ENCODE data around the gene CHFR.
A peak's percentile ranks its signal among the peaks of the same experiment; 100 is the strongest.

Gene CHFR

DNA sequence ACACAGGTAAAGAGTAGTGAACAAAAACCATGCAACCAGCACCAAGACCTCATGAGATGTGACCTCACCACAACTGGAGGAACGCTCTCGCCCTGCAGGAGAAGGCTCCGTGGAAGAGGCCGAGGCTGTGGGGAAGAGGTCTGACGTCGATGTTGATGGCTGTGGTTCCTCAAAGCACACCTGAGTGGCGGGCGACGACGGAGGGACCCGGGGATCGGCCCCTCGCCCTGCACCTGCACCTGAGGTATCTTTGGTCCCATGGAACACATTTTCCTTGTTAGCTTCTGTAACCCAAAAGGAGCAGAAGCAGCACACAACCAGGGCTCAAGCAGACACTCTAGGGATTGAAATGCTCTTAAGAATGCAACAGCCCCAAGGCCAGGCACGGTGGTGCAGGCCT, 17.9 kb downstream of the CHFR start:
- no peak overlapping the region for H3K4ac ChIP-seq (ENCODE audit: low read length)
- H3K4me2 ChIP-seq (ENCODE audit: insufficient read depth, low read length, poor library complexity, severe bottlenecking), result no peak overlapping the region
- no peaks in the 10 kb centered on the region for H3K27me3 ChIP-seq (ENCODE audit: control insufficient read depth in 3 of 3, insufficient read depth in 3 of 3, low read depth in 1 of 3, low read length in 3 of 3)
- no peak overlapping the region for H3K27ac ChIP-seq (replicated peaks; ENCODE audit: low read length)
- H3K9ac ChIP-seq (ENCODE audit: low read depth, low read length, poor library complexity), result no peak overlapping the region
- H3K4me1 ChIP-seq (ENCODE audit: control insufficient read depth in 2 of 2, insufficient read depth in 1 of 2, low read depth in 1 of 2, low read length in 2 of 2), result no peaks in the 10 kb centered on the region
- H3K23ac ChIP-seq (ENCODE audit: low read depth, low read length, poor library complexity), result no peak overlapping the region
- peaks cover 29 to 78% of the 10 kb centered on the region in 2 donors for H3K36me3 ChIP-seq (replicated peaks in 1 of 2; ENCODE audit: control insufficient read depth in 2 of 2, insufficient read depth in 2 of 2, low read length in 2 of 2)
- H2AK5ac ChIP-seq (ENCODE audit: low read depth, low read length), result no peak overlapping the region
- no peak overlapping the region for H4K8ac ChIP-seq (ENCODE audit: low read depth, low read length)
- H2BK12ac ChIP-seq (ENCODE audit: low read length), result no peak overlapping the region
- no peak overlapping the region for H3K14ac ChIP-seq (ENCODE audit: low read length)
- WGBS, 2 donors (ENCODE audit: extremely low coverage in 2 of 2, insufficient read length in 2 of 2, insufficient replicate concordance in 1 of 2), result no CpG with 5 or more reads among the region's 14 CpGs
- no peak overlapping the region for H2BK15ac ChIP-seq (ENCODE audit: low read length)
- no peak overlapping the region for H2BK5ac ChIP-seq (ENCODE audit: low read length)
- no peak for DNase-seq (ENCODE audit: low spot score)
- no peak overlapping the region for H2AFZ ChIP-seq (ENCODE audit: low read length)
- H3K79me1 ChIP-seq (ENCODE audit: low read depth, low read length), result peaks cover 5% of the 10 kb centered on the region
- no peak overlapping the region for H4K91ac ChIP-seq (ENCODE audit: low read depth, low read length, poor library complexity)
- H3K4me3 ChIP-seq (ENCODE audit: low read length in 2 of 2), result no peak overlapping the region
- H3K9me3 ChIP-seq (replicated peaks in 1 of 2; ENCODE audit: control insufficient read depth in 2 of 2, insufficient read depth in 1 of 2, low read depth in 1 of 2, low read length in 2 of 2), result peaks cover 0 to 2% of the 10 kb centered on the region in 2 donors
- no peak overlapping the region for H3K18ac ChIP-seq (ENCODE audit: low read length)
- no peak overlapping the region for H2BK120ac ChIP-seq (ENCODE audit: low read depth, low read length)

DNA sequence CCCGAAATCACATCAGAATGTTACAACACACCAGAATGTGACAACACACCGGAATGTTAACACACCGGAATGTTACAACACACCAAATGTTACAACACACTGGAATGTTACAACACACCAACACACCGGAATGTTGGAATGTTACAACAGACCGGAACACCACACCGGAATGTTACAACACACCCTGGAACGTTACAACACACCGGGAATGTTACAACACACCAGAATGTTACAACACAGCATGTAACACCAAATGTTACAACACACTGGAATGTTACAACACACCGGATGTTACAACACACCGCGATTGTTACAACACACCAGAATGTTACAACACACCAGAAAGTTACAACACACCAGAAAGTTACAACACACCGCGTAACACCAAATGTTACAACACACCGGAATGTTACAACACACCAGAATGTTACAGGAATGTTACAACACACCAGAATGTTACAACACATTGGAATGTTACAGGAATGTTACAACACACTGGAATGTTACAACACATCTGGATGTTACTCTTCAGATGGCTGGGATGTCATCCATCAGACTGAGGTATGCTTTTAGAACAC, 21.1 kb downstream of the CHFR start:
- Histone ChIP-seq H2BK12ac (ENCODE audit: low read length) (no peak overlapping the region), H2BK15ac (ENCODE audit: low read length) (no peak overlapping the region), H3K79me1 (ENCODE audit: low read depth, low read length) (peaks cover 5% of the 10 kb centered on the region), H2BK5ac (ENCODE audit: low read length) (no peak overlapping the region), H2BK120ac (ENCODE audit: low read depth, low read length) (no peak overlapping the region), H3K4me3 (ENCODE audit: low read length in 2 of 2) (no peak overlapping the region), H3K36me3 (replicated peaks in 1 of 2; ENCODE audit: control insufficient read depth in 2 of 2, insufficient read depth in 2 of 2, low read length in 2 of 2) (peaks cover 22 to 57% of the 10 kb centered on the region in 2 donors), H3K27me3 (ENCODE audit: control insufficient read depth in 3 of 3, insufficient read depth in 3 of 3, low read depth in 1 of 3, low read length in 3 of 3) (no peaks in the 10 kb centered on the region), H3K27ac (replicated peaks; ENCODE audit: low read length) (no peak overlapping the region), H4K8ac (ENCODE audit: low read depth, low read length) (no peak overlapping the region), H2AFZ (ENCODE audit: low read length) (no peak overlapping the region), H3K23ac (ENCODE audit: low read depth, low read length, poor library complexity) (no peak overlapping the region), H4K91ac (ENCODE audit: low read depth, low read length, poor library complexity) (no peak overlapping the region), H2AK5ac (ENCODE audit: low read depth, low read length) (no peak overlapping the region), H3K9me3 (replicated peaks in 1 of 2; ENCODE audit: control insufficient read depth in 2 of 2, insufficient read depth in 1 of 2, low read depth in 1 of 2, low read length in 2 of 2) (peaks cover 0 to 2% of the 10 kb centered on the region in 2 donors), H3K18ac (ENCODE audit: low read length) (no peak overlapping the region), H3K9ac (ENCODE audit: low read depth, low read length, poor library complexity) (no peak overlapping the region), H3K14ac (ENCODE audit: low read length) (no peak overlapping the region), H3K4me2 (ENCODE audit: insufficient read depth, low read length, poor library complexity, severe bottlenecking) (no peak overlapping the region), H3K4ac (ENCODE audit: low read length) (no peak overlapping the region), H3K4me1 (ENCODE audit: control insufficient read depth in 2 of 2, insufficient read depth in 1 of 2, low read depth in 1 of 2, low read length in 2 of 2) (no peaks in the 10 kb centered on the region)
- no CpG with 5 or more reads among the region's 14 CpGs for WGBS, 2 donors (ENCODE audit: extremely low coverage in 2 of 2, insufficient read length in 2 of 2, insufficient replicate concordance in 1 of 2)
- no peak for DNase-seq (ENCODE audit: low spot score)

DNA sequence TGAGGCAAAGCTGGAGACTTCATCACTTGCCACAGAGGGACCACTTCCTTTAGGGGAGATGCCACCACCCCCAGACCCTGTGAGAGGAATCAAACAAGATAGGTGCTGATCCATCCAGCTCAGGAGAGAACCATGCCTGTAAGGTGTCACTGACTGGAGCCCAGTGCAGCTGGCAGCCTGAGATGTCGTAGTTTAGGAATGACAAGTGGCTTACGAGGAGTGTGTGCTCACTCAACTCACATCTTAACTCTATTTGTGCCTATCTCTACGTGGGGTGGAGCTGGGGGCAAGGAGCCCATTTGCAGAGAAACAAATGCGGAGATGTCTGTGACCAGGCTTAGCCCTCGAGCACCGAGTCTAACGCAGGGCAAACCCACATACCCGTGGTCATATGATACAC, 25.8 kb downstream of the CHFR start:
- Histone ChIP-seq H3K4me2 (ENCODE audit: insufficient read depth, low read length, poor library complexity, severe bottlenecking) (no peak overlapping the region), H3K4me3 (ENCODE audit: low read length in 2 of 2) (no peak overlapping the region), H3K4me1 (ENCODE audit: control insufficient read depth in 2 of 2, insufficient read depth in 1 of 2, low read depth in 1 of 2, low read length in 2 of 2) (no peaks in the 10 kb centered on the region), H2BK5ac (ENCODE audit: low read length) (no peak overlapping the region), H2BK120ac (ENCODE audit: low read depth, low read length) (no peak overlapping the region), H3K14ac (ENCODE audit: low read length) (no peak overlapping the region), H3K27me3 (ENCODE audit: control insufficient read depth in 3 of 3, insufficient read depth in 3 of 3, low read depth in 1 of 3, low read length in 3 of 3) (no peaks in the 10 kb centered on the region), H2AFZ (ENCODE audit: low read length) (no peak overlapping the region), H3K4ac (ENCODE audit: low read length) (no peak overlapping the region), H3K9me3 (replicated peaks in 1 of 2; ENCODE audit: control insufficient read depth in 2 of 2, insufficient read depth in 1 of 2, low read depth in 1 of 2, low read length in 2 of 2) (peaks cover 0 to 2% of the 10 kb centered on the region in 2 donors), H2BK15ac (ENCODE audit: low read length) (no peak overlapping the region), H3K9ac (ENCODE audit: low read depth, low read length, poor library complexity) (no peak overlapping the region), H3K27ac (replicated peaks; ENCODE audit: low read length) (no peak overlapping the region), H3K23ac (ENCODE audit: low read depth, low read length, poor library complexity) (no peak overlapping the region), H3K36me3 (replicated peaks in 1 of 2; ENCODE audit: control insufficient read depth in 2 of 2, insufficient read depth in 2 of 2, low read length in 2 of 2) (peaks cover 29 to 63% of the 10 kb centered on the region in 2 donors), H3K18ac (ENCODE audit: low read length) (no peak overlapping the region), H4K91ac (ENCODE audit: low read depth, low read length, poor library complexity) (no peak overlapping the region), H2AK5ac (ENCODE audit: low read depth, low read length) (no peak overlapping the region), H4K8ac (ENCODE audit: low read depth, low read length) (no peak overlapping the region), H3K79me1 (ENCODE audit: low read depth, low read length) (no peaks in the 10 kb centered on the region), H2BK12ac (ENCODE audit: low read length) (no peak overlapping the region)
- WGBS, 2 donors (ENCODE audit: extremely low coverage in 2 of 2, insufficient read length in 2 of 2, insufficient replicate concordance in 1 of 2), result no CpG with 5 or more reads among the region's 8 CpGs
- DNase-seq (ENCODE audit: low spot score), result no peak

DNA sequence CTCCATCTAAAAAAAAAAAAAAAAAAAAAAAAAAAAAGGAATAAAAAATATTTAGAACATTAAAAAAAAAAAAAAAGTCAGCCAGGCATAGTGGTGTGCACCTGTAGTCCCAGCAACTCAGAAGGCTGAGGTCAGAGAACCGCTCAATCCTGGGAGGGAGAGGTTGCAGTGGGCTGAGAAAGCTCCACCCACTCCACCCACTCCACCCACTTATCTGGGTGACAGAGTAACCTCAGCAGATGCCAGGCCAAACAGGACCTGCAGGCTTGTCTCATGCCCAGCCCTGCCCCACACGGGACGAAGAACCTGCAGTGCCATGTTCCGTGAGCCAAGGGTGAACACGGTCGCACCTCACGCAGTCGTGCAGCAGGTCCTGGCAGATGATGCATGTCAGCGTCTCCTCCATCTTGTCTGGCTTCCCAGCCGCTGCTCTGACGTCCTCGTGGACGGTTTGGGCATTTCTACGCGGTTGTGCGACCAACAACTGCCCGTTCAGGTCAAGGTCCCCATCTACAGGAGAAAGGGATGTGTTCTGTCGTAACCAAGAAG, 28.6 kb downstream of the CHFR start:
- Histone ChIP-seq H3K9me3 (replicated peaks in 1 of 2; ENCODE audit: control insufficient read depth in 2 of 2, insufficient read depth in 1 of 2, low read depth in 1 of 2, low read length in 2 of 2) (peaks cover 0 to 2% of the 10 kb centered on the region in 2 donors), H3K27me3 (ENCODE audit: control insufficient read depth in 3 of 3, insufficient read depth in 3 of 3, low read depth in 1 of 3, low read length in 3 of 3) (no peaks in the 10 kb centered on the region), H3K18ac (ENCODE audit: low read length) (no peak overlapping the region), H3K36me3 (replicated peaks in 1 of 2; ENCODE audit: control insufficient read depth in 2 of 2, insufficient read depth in 2 of 2, low read length in 2 of 2) (peaks cover 33 to 68% of the 10 kb centered on the region in 2 donors), H3K9ac (ENCODE audit: low read depth, low read length, poor library complexity) (peak overlapping the region; percentile 63), H3K27ac (replicated peaks; ENCODE audit: low read length) (no peak overlapping the region), H2AK5ac (ENCODE audit: low read depth, low read length) (no peak overlapping the region), H2BK15ac (ENCODE audit: low read length) (no peak overlapping the region), H2BK5ac (ENCODE audit: low read length) (no peak overlapping the region), H3K23ac (ENCODE audit: low read depth, low read length, poor library complexity) (no peak overlapping the region), H2BK120ac (ENCODE audit: low read depth, low read length) (no peak overlapping the region), H3K79me1 (ENCODE audit: low read depth, low read length) (peaks cover 2% of the 10 kb centered on the region), H3K4ac (ENCODE audit: low read length) (no peak overlapping the region), H2AFZ (ENCODE audit: low read length) (no peak overlapping the region), H3K4me3 (ENCODE audit: low read length in 2 of 2) (peak overlapping the region in 1 of 2 donors; percentile 13), H4K8ac (ENCODE audit: low read depth, low read length) (no peak overlapping the region), H3K14ac (ENCODE audit: low read length) (peak overlapping the region; percentile 47), H3K4me2 (ENCODE audit: insufficient read depth, low read length, poor library complexity, severe bottlenecking) (no peak overlapping the region), H2BK12ac (ENCODE audit: low read length) (no peak overlapping the region), H3K4me1 (ENCODE audit: control insufficient read depth in 2 of 2, insufficient read depth in 1 of 2, low read depth in 1 of 2, low read length in 2 of 2) (no peaks in the 10 kb centered on the region), H4K91ac (ENCODE audit: low read depth, low read length, poor library complexity) (no peak overlapping the region)
- no CpG with 5 or more reads among the region's 18 CpGs for WGBS, 2 donors (ENCODE audit: extremely low coverage in 2 of 2, insufficient read length in 2 of 2, insufficient replicate concordance in 1 of 2)
- no peak for DNase-seq (ENCODE audit: low spot score)
